ENCODE results near the gene ZNF570.

Gene ZNF570

DNA sequence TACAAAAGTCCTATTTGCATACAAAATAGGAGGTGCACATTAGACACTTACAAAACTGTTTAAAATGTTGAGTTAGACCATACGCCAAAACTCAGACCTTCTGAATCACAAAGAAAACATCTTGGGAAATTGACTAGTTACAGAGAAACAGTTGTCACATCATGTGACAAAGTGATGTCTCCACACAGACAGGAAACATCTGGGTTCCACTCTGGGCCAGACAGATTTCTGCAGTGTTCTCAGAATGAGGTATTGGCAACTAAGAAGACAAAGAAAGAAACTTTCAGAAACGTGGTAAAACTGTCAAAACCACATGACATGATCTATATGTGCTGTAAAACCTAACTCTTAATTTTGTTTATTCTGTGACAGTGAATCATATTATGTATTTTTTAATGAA, 44.2 kb downstream of the ZNF570 start (continued):
- TF ChIP-seq ZNF529 (tag by site-specific recombination; IDR thresholded peaks at IDR 0.05; ENCODE audit: insufficient replicate concordance) (no peak), ZNF501 (tag by site-specific recombination; IDR thresholded peaks at IDR 0.05) (no peak), ZNF146 (tag by site-specific recombination; IDR thresholded peaks at IDR 0.05) (no peak), ZNF132 (tag by site-specific recombination; IDR thresholded peaks at IDR 0.05; ENCODE audit: borderline replicate concordance) (no peak), ZNF114 (tag by site-specific recombination; IDR thresholded peaks at IDR 0.05) (no peak), ZBTB21 (tag by site-specific recombination; IDR thresholded peaks at IDR 0.05) (no peak), ZNF223 (tag by site-specific recombination; IDR thresholded peaks at IDR 0.05) (no peak), ZNF155 (tag by site-specific recombination; IDR thresholded peaks at IDR 0.05) (no peak), HOXD13 (CRISPR knock-in tag; IDR thresholded peaks at IDR 0.05; ENCODE audit: borderline replicate concordance) (no peak)
- TF ChIP-seq, protein P1, sequence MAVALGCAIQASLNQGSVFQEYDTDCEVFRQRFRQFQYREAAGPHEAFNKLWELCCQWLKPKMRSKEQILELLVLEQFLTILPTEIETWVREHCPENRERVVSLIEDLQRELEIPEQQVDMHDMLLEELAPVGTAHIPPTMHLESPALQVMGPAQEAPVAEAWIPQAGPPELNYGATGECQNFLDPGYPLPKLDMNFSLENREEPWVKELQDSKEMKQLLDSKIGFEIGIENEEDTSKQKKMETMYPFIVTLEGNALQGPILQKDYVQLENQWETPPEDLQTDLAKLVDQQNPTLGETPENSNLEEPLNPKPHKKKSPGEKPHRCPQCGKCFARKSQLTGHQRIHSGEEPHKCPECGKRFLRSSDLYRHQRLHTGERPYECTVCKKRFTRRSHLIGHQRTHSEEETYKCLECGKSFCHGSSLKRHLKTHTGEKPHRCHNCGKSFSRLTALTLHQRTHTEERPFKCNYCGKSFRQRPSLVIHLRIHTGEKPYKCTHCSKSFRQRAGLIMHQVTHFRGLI (tag by site-specific recombination; IDR thresholded peaks at IDR 0.05), result no peak
- TF ChIP-seq, protein P2, sequence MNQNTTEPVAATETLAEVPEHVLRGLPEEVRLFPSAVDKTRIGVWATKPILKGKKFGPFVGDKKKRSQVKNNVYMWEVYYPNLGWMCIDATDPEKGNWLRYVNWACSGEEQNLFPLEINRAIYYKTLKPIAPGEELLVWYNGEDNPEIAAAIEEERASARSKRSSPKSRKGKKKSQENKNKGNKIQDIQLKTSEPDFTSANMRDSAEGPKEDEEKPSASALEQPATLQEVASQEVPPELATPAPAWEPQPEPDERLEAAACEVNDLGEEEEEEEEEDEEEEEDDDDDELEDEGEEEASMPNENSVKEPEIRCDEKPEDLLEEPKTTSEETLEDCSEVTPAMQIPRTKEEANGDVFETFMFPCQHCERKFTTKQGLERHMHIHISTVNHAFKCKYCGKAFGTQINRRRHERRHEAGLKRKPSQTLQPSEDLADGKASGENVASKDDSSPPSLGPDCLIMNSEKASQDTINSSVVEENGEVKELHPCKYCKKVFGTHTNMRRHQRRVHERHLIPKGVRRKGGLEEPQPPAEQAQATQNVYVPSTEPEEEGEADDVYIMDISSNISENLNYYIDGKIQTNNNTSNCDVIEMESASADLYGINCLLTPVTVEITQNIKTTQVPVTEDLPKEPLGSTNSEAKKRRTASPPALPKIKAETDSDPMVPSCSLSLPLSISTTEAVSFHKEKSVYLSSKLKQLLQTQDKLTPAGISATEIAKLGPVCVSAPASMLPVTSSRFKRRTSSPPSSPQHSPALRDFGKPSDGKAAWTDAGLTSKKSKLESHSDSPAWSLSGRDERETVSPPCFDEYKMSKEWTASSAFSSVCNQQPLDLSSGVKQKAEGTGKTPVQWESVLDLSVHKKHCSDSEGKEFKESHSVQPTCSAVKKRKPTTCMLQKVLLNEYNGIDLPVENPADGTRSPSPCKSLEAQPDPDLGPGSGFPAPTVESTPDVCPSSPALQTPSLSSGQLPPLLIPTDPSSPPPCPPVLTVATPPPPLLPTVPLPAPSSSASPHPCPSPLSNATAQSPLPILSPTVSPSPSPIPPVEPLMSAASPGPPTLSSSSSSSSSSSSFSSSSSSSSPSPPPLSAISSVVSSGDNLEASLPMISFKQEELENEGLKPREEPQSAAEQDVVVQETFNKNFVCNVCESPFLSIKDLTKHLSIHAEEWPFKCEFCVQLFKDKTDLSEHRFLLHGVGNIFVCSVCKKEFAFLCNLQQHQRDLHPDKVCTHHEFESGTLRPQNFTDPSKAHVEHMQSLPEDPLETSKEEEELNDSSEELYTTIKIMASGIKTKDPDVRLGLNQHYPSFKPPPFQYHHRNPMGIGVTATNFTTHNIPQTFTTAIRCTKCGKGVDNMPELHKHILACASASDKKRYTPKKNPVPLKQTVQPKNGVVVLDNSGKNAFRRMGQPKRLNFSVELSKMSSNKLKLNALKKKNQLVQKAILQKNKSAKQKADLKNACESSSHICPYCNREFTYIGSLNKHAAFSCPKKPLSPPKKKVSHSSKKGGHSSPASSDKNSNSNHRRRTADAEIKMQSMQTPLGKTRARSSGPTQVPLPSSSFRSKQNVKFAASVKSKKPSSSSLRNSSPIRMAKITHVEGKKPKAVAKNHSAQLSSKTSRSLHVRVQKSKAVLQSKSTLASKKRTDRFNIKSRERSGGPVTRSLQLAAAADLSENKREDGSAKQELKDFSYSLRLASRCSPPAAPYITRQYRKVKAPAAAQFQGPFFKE (tag by site-specific recombination; IDR thresholded peaks at IDR 0.05; ENCODE audit: borderline replicate concordance), result no peak

DNA sequence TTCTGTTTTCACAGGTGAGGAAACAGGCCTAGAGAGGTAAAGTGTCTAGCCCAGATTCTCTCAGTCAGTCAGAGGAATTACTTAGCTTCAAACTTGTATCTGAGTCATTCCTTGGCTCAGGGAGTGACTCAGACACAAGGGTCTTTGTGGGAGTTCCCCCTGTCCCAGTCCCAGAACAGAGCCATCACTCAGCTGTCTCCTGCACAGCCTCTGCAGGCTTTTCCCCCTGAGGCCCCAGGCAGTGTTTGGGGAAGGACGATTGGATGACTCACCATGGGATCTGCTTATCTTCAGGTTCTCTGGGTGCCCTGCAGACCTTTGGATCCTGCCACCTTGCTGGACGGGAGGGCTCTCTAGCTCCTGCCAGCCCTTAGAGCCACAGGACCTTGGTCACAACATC, 50.7 kb downstream of the ZNF570 start:
- ChIA-PET POLR2A (interaction anchor here (1.0 to 1.3 kb wide), 2 partner anchors 13 to 260 kb away, joined by 3 read pairs; partner anchors contain the start of genes ZNF573 and ZNF793), CTCF (no interaction called here)
- no peaks in the 10 kb centered on the region for H3K4me1 ChIP-seq (ENCODE audit: control insufficient read depth, insufficient read depth, low read length)
- peaks cover 19% of the 10 kb centered on the region for H3K9me3 ChIP-seq (ENCODE audit: control insufficient read depth, insufficient read depth, low read depth, low read length)
- H3K4me3 ChIP-seq (ENCODE audit: low read depth, low read length), result no peak overlapping the region
- H3K27ac ChIP-seq (ENCODE audit: extremely low read depth, low read depth, low read length), result no peak overlapping the region
- H3K36me3 ChIP-seq (ENCODE audit: control insufficient read depth in 2 of 2, insufficient read depth in 1 of 2, low read length in 2 of 2), result peaks cover 57 to 83% of the 10 kb centered on the region in 2 experiments
- no peak for TF ChIP-seq ZNF596 (tag by site-specific recombination; IDR thresholded peaks at IDR 0.05)
- TF ChIP-seq ZNF660 (tag by site-specific recombination; IDR thresholded peaks at IDR 0.05), result 0 out of 2 replicates have a peak, but pooled peaks have one; percentile 55
- peak; percentile 20; the same call in 1 of the 2 replicates for TF ChIP-seq RBAK (tag by site-specific recombination; IDR thresholded peaks at IDR 0.05)
- peak; percentile 56; the same call in 1 of the 2 replicates for TF ChIP-seq ZBTB17 (tag by site-specific recombination; IDR thresholded peaks at IDR 0.05)
- TF ChIP-seq, protein P3, sequence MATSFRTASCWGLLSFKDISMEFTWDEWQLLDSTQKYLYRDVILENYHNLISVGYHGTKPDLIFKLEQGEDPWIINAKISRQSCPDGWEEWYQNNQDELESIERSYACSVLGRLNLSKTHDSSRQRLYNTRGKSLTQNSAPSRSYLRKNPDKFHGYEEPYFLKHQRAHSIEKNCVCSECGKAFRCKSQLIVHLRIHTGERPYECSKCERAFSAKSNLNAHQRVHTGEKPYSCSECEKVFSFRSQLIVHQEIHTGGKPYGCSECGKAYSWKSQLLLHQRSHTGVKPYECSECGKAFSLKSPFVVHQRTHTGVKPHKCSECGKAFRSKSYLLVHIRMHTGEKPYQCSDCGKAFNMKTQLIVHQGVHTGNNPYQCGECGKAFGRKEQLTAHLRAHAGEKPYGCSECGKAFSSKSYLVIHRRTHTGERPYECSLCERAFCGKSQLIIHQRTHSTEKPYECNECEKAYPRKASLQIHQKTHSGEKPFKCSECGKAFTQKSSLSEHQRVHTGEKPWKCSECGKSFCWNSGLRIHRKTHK (tag by site-specific recombination; IDR thresholded peaks at IDR 0.05), result peak; percentile 11; the same call in 1 of the 2 replicates
- TF ChIP-seq GLIS2 (tag by site-specific recombination; IDR thresholded peaks at IDR 0.05), result 0 out of 2 replicates have a peak, but pooled peaks have one; percentile 22
- no peak for TF ChIP-seq ZFP69B (tag by site-specific recombination; IDR thresholded peaks at IDR 0.05)

All from HEK293 (cell line).